Endothelial cell of umbilical vein (primary cell): ENCODE data around the gene HACD3. TPM values are rescaled to one million over a fixed set of nuclear protein-coding genes. Genes with fewer than 3 reads are reported as not detected.

Experiments used
- BruUV-seq: library from RNA; stranded (reverse); fragments of 400-500 nt; replicated peaks from 2 replicates; lab custom pipeline; 2021; lab: Mats Ljungman, UMichigan
- CTCF ChIA-PET: fragments of 300-600, 350-600 bp; sonication (Branson Sonifier 250); formaldehyde crosslinking; loops from one replicate; lab custom pipeline; 2021; ENCODE audit warnings: antibody characterized with exemption, inconsistent platforms; lab: Charles Lee
- POLR2A ChIA-PET: fragments of 300-600, 350-600 bp; sonication (Branson Sonifier 250); formaldehyde crosslinking; loops from one replicate; lab custom pipeline; 2021; ENCODE audit warnings: antibody characterized with exemption, inconsistent platforms; lab: Charles Lee
- DNase-seq: peaks from one replicate; pipeline ENCODE4 v3.0.0-alpha.2; 2011; ENCODE audit warnings: low read depth, low spot score
- FAIRE-seq: peaks from 2 replicates; lab custom pipeline; 2011; peaks lifted over from hg19 to GRCh38; lab: Jason Lieb, UNC
- H2AFZ ChIP-seq: 2 replicates; pipeline ENCODE4 v1.6.0; 2012; ENCODE audit warnings: low read depth, low read length, control low read depth, inconsistent platforms
- H3K27ac ChIP-seq: 2 replicates; pipeline ENCODE4 v1.5.1; 2011; ENCODE audit warnings: low read depth, mild to moderate bottlenecking, control low read depth, low read length, moderate library complexity; ENCODE audit not compliant: insufficient read depth
- H3K27me3 ChIP-seq, 2 experiments: 2 replicates each; pipeline versions ENCODE4 v1.6.0 to v1.6.1; 2011; ENCODE audit warnings: low read length in 2 of 2, mixed read lengths in 1 of 2; ENCODE audit not compliant: control insufficient read depth in 2 of 2, insufficient read depth in 2 of 2
- H3K36me3 ChIP-seq, 2 experiments: 2 replicates in 1 of 2; 3 replicates in 1 of 2; pipeline ENCODE4 v1.5.1; 2011; ENCODE audit warnings: low read length in 2 of 2, mild to moderate bottlenecking in 1 of 2, moderate library complexity in 1 of 2; ENCODE audit not compliant: control insufficient read depth in 2 of 2, insufficient read depth in 2 of 2; ENCODE audit errors: extremely low read depth in 1 of 2
- H3K4me1 ChIP-seq: 3 replicates; pipeline ENCODE4 v1.5.1; 2011; ENCODE audit warnings: mild to moderate bottlenecking, low read length; ENCODE audit not compliant: control insufficient read depth, insufficient read depth; ENCODE audit errors: extremely low read depth
- H3K4me2 ChIP-seq: 2 replicates; pipeline ENCODE4 v1.6.1; 2011; ENCODE audit warnings: low read length, control low read depth, mixed read lengths; ENCODE audit not compliant: insufficient read depth
- H3K4me3 ChIP-seq, 3 experiments: fragments of 200-600 bp in 1 of 3; sonication (generic), shearing (Covaris generic) in 1 of 3; replicated peaks in 1 of 3; 2 replicates each; pipeline ENCODE4 v1.5.1; 2011 to 2016; ENCODE audit warnings: control low read depth in 3 of 3, low read length in 3 of 3, mild to moderate bottlenecking in 2 of 3, inconsistent platforms in 1 of 3, low read depth in 1 of 3, moderate library complexity in 1 of 3; ENCODE audit not compliant: insufficient read depth in 1 of 3
- H3K79me2 ChIP-seq: 2 replicates; pipeline ENCODE4 v1.6.0; 2012; ENCODE audit warnings: low read length, inconsistent platforms; ENCODE audit not compliant: control insufficient read depth, insufficient read depth
- H3K9ac ChIP-seq: replicated peaks from 2 replicates; pipeline ENCODE3; 2011; ENCODE audit warnings: low read length, control low read depth; ENCODE audit not compliant: insufficient read depth; ENCODE audit errors: extremely low read depth
- H3K9me1 ChIP-seq: replicated peaks from 3 replicates; pipeline ENCODE4 v1.6.0; 2011; ENCODE audit warnings: mild to moderate bottlenecking, low read length; ENCODE audit not compliant: control insufficient read depth, insufficient read depth; ENCODE audit errors: extremely low read depth
- H3K9me3 ChIP-seq: replicated peaks from 2 replicates; pipeline ENCODE4 v1.5.1; 2012; ENCODE audit warnings: low read length, inconsistent platforms; ENCODE audit not compliant: control insufficient read depth, insufficient read depth
- H4K20me1 ChIP-seq: replicated peaks from 2 replicates; pipeline ENCODE3; 2011; ENCODE audit warnings: mild to moderate bottlenecking, low read length; ENCODE audit not compliant: control insufficient read depth, insufficient read depth; ENCODE audit errors: extremely low read depth
- MYC ChIP-seq: IDR thresholded peaks from one replicate; pipeline ENCODE4 v1.6.1; 2011; ENCODE audit warnings: mild to moderate bottlenecking, low read depth, low read length
- dilution Hi-C: fragments of 300-500 bp; cut with MboI; formaldehyde crosslinking; loops from one replicate; pipeline ENCODE4 v1.15.0; 2019; ENCODE audit warnings: low sequenced_read_pairs; ENCODE audit not compliant: extremely low pct_ligation_motif_present
- intact Hi-C: fragments of 100-400 bp; cut with micrococcal nuclease; formaldehyde crosslinking; loops from one replicate; pipeline ENCODE4 v1.10.0; 2022
- polyA plus RNA-seq, 4 experiments: library from polyadenylated mRNA; depleted of rRNA in 3 of 4; stranded (reverse) in 3 of 4; unstranded in 1 of 4; fragments of >200 nt; gene quantifications; 2 replicates each; pipeline versions ENCODE4 v1.2.1 to v1.2.3, GENCODE V29; 2011 to 2012; ENCODE audit warnings: missing spikeins in 1 of 4
- total RNA-seq: library from RNA; stranded (reverse); gene quantifications from 2 replicates; pipeline ENCODE4 v1.2.3, GENCODE V29; 2021
- TF ChIP-seq, protein P1 (sequence below), 2 donors: IDR thresholded peaks; 1 replicate in 1 of 2; 2 replicates in 1 of 2; pipeline ENCODE4 v1.5.1; 2011; ENCODE audit warnings: low read length in 2 of 2, mild to moderate bottlenecking in 2 of 2, moderate library complexity in 2 of 2, control low read depth in 1 of 2, inconsistent platforms in 1 of 2, low read depth in 1 of 2; ENCODE audit not compliant: insufficient read depth in 1 of 2; ENCODE audit errors: extremely low read depth in 1 of 2

The HACD3 gene
- total and polyA plus RNA-seq, 2 donors (not counting 3 experiments of a cell fraction or from before 2014, with no cell fraction given): 47.4 to 61.1 TPM

DNA sequence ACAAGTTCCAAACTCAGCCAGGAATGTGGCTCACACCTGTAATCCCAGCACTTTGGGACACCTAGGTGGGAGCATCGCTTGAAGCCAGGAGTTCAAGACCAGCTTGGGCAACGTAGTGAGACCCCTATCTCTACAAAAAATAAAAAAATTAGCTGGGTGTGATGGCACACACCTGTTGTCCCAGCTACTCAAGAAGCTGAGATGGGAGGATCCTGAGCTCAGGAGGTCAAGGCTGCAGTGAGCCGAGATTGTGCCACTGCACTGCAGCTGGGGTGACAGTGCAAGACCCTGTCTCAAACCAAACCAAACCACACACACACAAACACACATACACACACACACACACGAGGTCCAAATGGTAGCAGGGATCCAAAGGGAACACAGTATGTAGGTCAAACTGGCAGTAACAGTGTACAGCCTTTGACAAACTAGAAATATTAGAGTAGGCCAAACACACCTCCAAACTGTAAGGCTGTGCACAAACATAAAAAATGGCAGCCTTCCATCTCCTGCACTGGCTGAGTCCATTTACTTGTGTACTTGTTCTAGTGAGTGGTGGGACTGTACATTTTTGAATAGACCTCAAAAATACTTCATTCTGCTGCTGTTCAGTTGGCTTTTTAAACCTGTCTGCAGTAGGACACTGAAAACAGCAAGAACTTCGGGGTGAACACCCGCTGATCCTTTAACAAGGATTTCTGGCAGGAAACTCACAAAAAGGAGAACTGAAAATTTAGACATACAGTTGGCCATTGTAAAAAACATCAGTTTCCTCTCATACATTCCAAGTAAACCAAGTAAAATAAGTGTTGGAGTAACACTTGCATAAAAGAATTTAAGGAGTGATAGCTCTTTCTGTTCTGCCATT, 47.1 kb downstream of the HACD3 start:
- POLR2A ChIA-PET: no interaction called here
- no peak for DNase-seq
- H3K4me2 ChIP-seq: no peak overlapping the region
- CTCF ChIA-PET: interaction anchor here (1.4 kb wide), 1 partner anchor 19 kb away, joined by 4 read pairs; no protein-coding TSS in a partner anchor
- dilution Hi-C loops: no loop called here
- H3K9me3 ChIP-seq: no peaks in the 10 kb centered on the region
- H3K27me3 ChIP-seq: no peaks in the 10 kb centered on the region
- no peaks in the 10 kb centered on the region for H3K79me2 ChIP-seq
- peaks cover 29% of the 10 kb centered on the region for H3K4me1 ChIP-seq
- H4K20me1 ChIP-seq: no peaks in the 10 kb centered on the region
- H3K4me3 ChIP-seq: no peak overlapping the region
- peak overlapping the region; percentile 6 for H3K27ac ChIP-seq
- TSS peak; percentile 53 for BruUV-seq
- no peak for FAIRE-seq
- no peak overlapping the region for H2AFZ ChIP-seq
- H3K9me1 ChIP-seq: no peaks in the 10 kb centered on the region
- no peak overlapping the region for H3K9ac ChIP-seq
- peaks cover 5 to 10% of the 10 kb centered on the region in 2 experiments for H3K36me3 ChIP-seq
- intact Hi-C loops: no loop called here
- TF ChIP-seq, protein P1, sequence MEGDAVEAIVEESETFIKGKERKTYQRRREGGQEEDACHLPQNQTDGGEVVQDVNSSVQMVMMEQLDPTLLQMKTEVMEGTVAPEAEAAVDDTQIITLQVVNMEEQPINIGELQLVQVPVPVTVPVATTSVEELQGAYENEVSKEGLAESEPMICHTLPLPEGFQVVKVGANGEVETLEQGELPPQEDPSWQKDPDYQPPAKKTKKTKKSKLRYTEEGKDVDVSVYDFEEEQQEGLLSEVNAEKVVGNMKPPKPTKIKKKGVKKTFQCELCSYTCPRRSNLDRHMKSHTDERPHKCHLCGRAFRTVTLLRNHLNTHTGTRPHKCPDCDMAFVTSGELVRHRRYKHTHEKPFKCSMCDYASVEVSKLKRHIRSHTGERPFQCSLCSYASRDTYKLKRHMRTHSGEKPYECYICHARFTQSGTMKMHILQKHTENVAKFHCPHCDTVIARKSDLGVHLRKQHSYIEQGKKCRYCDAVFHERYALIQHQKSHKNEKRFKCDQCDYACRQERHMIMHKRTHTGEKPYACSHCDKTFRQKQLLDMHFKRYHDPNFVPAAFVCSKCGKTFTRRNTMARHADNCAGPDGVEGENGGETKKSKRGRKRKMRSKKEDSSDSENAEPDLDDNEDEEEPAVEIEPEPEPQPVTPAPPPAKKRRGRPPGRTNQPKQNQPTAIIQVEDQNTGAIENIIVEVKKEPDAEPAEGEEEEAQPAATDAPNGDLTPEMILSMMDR (IDR thresholded peaks at IDR 0.05; ENCODE audit: extremely low read depth in 1 of 2, insufficient read depth in 1 of 2, low read depth in 1 of 2, low read length in 2 of 2): no peak
- TF ChIP-seq MYC: no peak
